GM12873 (cell line): ENCODE results near the gene CLK2.

Experiments used
- TF ChIP-seq, protein P1 (sequence below): IDR thresholded peaks from 2 replicates; pipeline ENCODE4 v1.5.1; 2012; ENCODE audit warnings: low read depth, mild to moderate bottlenecking, moderate library complexity, low read length, control low read depth; ENCODE audit not compliant: insufficient read depth; ENCODE audit errors: missing control alignments

CLK2 gene

DNA sequence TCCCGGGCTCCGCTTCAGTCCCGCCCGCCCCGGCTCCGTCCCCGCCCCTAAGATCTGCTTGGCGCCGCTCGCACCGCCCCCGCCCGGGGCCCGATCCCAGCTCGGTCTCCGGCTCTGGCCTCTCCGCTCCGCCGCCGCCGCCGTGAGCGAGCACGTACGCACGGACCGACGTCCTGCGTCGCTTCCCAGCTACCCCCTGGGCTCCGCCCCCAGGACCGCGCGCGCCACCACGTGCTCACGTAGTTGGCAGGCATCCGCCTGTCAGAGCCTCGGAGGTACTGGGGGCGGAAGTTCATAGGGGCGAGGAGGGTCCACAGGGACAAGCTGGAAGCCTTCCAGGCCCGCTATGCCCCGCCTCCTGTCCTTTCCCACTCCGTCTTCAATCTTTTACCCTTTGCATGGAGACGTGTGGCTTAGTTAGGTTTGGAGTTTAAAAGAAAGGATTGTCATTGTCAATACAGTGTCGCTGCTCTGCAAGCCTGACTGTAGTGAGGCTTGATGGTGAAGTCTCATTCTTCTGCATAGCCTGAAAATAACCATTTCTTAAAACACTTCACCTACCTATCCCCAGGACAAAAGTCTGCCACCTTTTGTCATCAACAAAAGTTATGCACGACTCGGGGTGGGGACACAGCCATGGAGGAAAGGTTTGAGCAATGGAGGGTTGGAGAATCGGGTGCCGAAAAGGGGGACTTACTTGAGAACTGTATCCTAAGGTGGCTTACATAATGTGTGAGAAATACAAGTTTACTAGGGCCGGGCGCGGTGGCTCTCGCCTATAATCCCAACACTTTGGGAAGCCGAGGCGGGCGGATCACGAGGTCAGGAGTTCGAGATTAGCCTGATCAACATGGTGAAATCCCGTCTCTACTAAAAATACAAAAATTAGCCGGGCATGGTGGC, at the start of gene CLK2:
Gene CLK2 (minus strand): TSS at position 162 of the 903 bp plus-strand sequence. CDS start 2,527 bp downstream, outside the sequence.
- TF ChIP-seq, protein P1, sequence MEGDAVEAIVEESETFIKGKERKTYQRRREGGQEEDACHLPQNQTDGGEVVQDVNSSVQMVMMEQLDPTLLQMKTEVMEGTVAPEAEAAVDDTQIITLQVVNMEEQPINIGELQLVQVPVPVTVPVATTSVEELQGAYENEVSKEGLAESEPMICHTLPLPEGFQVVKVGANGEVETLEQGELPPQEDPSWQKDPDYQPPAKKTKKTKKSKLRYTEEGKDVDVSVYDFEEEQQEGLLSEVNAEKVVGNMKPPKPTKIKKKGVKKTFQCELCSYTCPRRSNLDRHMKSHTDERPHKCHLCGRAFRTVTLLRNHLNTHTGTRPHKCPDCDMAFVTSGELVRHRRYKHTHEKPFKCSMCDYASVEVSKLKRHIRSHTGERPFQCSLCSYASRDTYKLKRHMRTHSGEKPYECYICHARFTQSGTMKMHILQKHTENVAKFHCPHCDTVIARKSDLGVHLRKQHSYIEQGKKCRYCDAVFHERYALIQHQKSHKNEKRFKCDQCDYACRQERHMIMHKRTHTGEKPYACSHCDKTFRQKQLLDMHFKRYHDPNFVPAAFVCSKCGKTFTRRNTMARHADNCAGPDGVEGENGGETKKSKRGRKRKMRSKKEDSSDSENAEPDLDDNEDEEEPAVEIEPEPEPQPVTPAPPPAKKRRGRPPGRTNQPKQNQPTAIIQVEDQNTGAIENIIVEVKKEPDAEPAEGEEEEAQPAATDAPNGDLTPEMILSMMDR, result no peak

DNA sequence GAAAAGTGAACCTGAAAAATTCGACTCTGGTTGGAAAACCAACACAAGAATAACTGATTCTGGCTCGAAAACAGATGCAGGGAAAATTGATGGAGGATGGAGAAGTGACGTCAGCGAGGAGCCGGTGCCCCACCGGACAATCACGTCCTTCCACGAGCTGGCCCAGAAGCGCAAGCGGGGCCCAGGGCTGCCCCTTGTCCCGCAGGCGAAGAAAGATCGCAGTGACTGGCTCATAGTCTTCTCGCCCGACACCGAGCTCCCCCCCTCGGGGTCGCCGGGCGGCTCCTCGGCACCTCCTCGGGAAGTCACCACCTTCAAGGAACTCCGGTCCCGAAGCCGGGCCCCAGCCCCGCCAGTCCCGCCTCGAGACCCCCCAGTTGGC, 49.3 kb upstream of the CLK2 start:
- TF ChIP-seq, protein P1, result no peak

DNA sequence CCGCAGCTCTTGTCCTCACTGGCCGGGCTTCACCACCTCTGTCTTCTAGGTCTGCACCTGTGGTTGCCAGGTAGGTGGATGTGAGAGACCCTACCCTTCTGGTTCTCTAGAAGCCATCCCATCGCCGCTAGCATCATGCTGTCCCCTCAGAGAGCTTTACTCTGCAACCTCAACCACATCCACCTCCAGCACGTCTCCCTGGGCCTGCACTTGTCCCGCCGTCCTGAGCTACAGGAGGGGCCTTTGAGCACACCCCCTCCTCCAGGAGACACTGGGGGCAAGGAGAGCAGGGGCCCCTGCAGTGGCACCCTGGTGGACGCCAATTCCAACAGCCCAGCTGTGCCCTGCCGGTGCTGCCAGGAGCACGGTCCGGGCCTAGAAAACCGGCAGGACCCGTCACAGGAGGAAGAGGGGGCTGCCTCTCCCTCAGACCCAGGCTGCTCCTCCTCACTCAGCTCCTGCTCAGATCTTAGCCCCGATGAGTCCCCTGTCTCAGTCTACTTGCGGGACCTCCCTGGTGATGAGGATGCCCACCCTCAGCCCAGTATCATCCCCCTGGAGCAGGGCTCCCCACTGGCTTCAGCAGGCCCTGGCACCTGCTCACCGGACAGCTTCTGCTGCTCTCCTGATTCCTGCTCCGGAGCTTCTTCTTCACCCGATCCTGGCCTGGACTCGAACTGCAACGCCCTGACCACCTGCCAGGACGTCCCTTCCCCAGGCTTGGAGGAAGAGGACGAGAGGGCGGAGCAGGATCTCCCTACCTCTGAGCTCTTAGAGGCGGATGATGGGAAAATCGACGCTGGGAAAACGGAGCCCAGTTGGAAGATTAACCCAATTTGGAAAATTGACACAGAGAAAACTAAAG, 48.6 kb upstream of the CLK2 start:
- TF ChIP-seq, protein P1, result no peak

DNA sequence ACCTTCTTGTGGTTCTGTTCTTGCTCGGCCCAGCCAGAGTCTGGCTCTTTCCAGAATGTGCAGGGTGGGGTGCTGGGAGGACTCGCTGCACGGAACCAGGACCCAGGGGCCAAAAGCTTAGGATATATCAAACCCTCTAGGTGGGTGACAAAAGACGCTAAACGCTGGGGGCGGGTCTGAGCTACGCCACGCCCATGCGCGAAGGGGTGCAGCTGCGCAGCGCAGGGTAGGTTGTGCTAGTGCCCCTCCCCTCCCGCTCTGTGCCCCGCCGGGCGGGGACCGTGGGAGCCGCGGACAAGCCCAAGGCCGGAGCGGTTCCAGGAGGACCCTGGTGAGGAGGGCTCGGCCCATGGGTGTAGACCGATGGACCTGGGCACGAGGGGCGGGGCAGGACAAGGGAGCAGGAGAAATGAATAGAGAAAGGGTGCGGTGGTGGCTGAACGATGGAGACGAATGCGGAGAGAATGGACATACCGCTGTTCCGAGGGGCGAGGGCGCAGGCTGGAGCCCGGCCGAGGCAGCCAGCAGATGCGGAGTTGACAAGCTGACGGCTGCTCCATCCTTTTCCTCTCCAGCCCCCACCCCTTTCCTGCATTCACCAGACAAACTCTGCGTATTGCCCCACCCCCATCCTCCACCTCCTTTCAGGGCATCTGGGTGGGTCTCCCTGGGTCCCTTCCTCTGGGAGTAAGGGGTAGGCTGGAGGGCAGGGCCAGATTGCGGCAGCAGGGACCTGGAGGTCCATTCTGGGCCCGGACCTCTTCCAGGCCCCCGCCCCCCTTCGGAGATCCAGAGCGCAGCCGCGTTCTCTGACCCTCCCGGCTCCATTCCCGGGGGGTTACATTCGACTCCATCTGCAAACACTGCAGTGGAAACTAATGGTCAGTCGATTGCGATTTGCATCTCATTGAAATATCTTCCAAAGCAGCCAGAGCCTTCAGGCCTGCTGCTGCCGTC, 47.6 kb upstream of the CLK2 start, which contains the start of gene RUSC1:
Gene RUSC1 (plus strand): TSS at position 234 of the 957 bp plus-strand sequence. CDS start 880 bp downstream, outside the sequence.
- TF ChIP-seq, protein P1, result no peak

DNA sequence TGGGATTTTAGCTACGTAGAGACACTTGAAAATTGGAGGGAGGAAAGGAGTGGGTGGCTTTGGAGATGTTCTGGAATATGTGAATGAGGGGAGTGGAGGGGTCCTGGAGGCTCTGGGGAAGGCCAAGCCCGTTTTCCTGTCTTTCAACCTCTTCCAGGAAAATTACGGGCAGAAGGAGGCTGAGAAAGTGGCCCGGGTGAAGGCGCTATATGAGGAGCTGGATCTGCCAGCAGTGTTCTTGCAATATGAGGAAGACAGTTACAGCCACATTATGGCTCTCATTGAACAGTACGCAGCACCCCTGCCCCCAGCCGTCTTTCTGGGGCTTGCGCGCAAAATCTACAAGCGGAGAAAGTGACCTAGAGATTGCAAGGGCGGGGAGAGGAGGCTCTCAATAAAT, 46.9 kb upstream of the CLK2 start:
- TF ChIP-seq, protein P1, result no peak

DNA sequence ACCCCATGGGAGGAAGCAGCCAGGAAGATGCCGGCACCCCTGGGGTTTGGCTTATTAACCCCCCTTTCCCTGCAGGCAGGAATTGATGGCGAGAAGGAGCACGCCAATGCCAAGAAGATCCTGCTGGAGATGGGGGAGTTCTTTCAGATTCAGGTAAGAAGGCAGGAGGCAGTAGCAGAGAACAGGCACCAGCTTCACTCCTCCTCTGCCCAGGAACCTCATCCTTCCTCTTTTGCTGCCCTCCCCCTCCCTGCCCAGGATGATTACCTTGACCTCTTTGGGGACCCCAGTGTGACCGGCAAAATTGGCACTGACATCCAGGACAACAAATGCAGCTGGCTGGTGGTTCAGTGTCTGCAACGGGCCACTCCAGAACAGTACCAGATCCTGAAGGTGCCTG, 46.2 kb upstream of the CLK2 start:
- TF ChIP-seq, protein P1, result no peak
